WTC11 (cell line): ENCODE measurements around the gene ZNF248.

ENCODE experiments used
- CBFB ChIP-seq: sonication (generic); formaldehyde crosslinking; IDR thresholded peaks from 2 replicates; pipeline ENCODE4 v1.8.1; 2022; ENCODE audit warnings: mild to moderate bottlenecking, low read depth, missing genetic modification reagents
- CTCF ChIP-seq: fragments of 200-600 bp; IDR thresholded peaks from 2 replicates; pipeline ENCODE4 v1.8.0; 2022; ENCODE audit warnings: antibody characterized with exemption
- ELF4 ChIP-seq: sonication (generic); formaldehyde crosslinking; IDR thresholded peaks from 2 replicates; pipeline ENCODE4 v1.8.1; 2022; ENCODE audit warnings: low read depth, mild to moderate bottlenecking, moderate library complexity, missing genetic modification reagents
- ESRRA ChIP-seq: sonication (generic); formaldehyde crosslinking; IDR thresholded peaks from 2 replicates; pipeline ENCODE4 v1.8.1; 2022; ENCODE audit warnings: mild to moderate bottlenecking, missing genetic modification reagents, borderline replicate concordance
- GTF2I ChIP-seq: fragments of 250-450 bp; sonication (Bioruptor Pico); conservative IDR thresholded peaks from 2 replicates; pipeline ENCODE4 v1.4.0; 2021; ENCODE audit warnings: mild to moderate bottlenecking
- HMGXB4 ChIP-seq: sonication (generic); formaldehyde crosslinking; IDR thresholded peaks from 2 replicates; pipeline ENCODE4 v1.8.1; 2023; ENCODE audit warnings: mild to moderate bottlenecking, moderate library complexity, missing genetic modification reagents
- JUN ChIP-seq: sonication (generic); formaldehyde crosslinking; IDR thresholded peaks from 2 replicates; pipeline ENCODE4 v1.8.0; 2023; ENCODE audit warnings: mild to moderate bottlenecking, missing genetic modification reagents
- MAX ChIP-seq: sonication (generic); formaldehyde crosslinking; IDR thresholded peaks from 2 replicates; pipeline ENCODE4 v1.8.0; 2022; ENCODE audit warnings: mild to moderate bottlenecking, missing genetic modification reagents
- MYBL2 ChIP-seq: sonication (generic); formaldehyde crosslinking; IDR thresholded peaks from 2 replicates; pipeline ENCODE4 v1.8.1; 2023; ENCODE audit warnings: mild to moderate bottlenecking, moderate library complexity, missing genetic modification reagents
- NR2C2 ChIP-seq: sonication (generic); formaldehyde crosslinking; IDR thresholded peaks from 2 replicates; pipeline ENCODE4 v1.8.0; 2022; ENCODE audit warnings: mild to moderate bottlenecking, missing genetic modification reagents
- SOX15 ChIP-seq: fragments of 250-450 bp; sonication (Bioruptor Pico); IDR thresholded peaks from 2 replicates; pipeline ENCODE4 v1.9.0; 2021; ENCODE audit warnings: mild to moderate bottlenecking
- TEAD4 ChIP-seq: sonication (generic); formaldehyde crosslinking; IDR thresholded peaks from 2 replicates; pipeline ENCODE4 v1.8.0; 2022; ENCODE audit warnings: mild to moderate bottlenecking, missing genetic modification reagents
- ZNF232 ChIP-seq: sonication (generic); formaldehyde crosslinking; IDR thresholded peaks from 2 replicates; pipeline ENCODE4 v1.8.0; 2022; ENCODE audit warnings: mild to moderate bottlenecking, missing genetic modification reagents

- TF ChIP-seq SOX15 (CRISPR knock-in tag) (no peak), ZNF232 (CRISPR knock-in tag) (no peak), NR2C2 (CRISPR knock-in tag) (no peak), ELF4 (CRISPR knock-in tag) (no peak), JUN (CRISPR knock-in tag) (no peak), MYBL2 (CRISPR knock-in tag) (no peak), CTCF (no peak), HMGXB4 (CRISPR knock-in tag) (no peak), MAX (CRISPR knock-in tag) (no peak), TEAD4 (no peak), ESRRA (no peak), GTF2I (no peak), CBFB (CRISPR knock-in tag) (no peak)
Measured at GRCh38 chr10:37844644-37845043, 12.8 kb downstream of the ZNF248 start.
